ENCODE measurements around the gene SNX32.

Gene SNX32

GRCh38 chr11:65859095-65859811 lies 25.5 kb downstream of the SNX32 start (continued):
- no peak for TF ChIP-seq ZNF521 (tag by site-specific recombination; IDR thresholded peaks at IDR 0.05)
- no peak for TF ChIP-seq ZNF121 (tag by site-specific recombination; IDR thresholded peaks at IDR 0.05)
- no peak for TF ChIP-seq ZNF112 (tag by site-specific recombination; IDR thresholded peaks at IDR 0.05)
- TF ChIP-seq ZFHX2 (tag by site-specific recombination; conservative IDR thresholded peaks at IDR 0.05) = peak; percentile 64; the same call in 1 of the 2 replicates
- TF ChIP-seq ZSCAN18 (tag by site-specific recombination; IDR thresholded peaks at IDR 0.05) = no peak
- TF ChIP-seq PRDM6 (tag by site-specific recombination; IDR thresholded peaks at IDR 0.05) = no peak
- no peak for TF ChIP-seq ZNF302 (tag by site-specific recombination; IDR thresholded peaks at IDR 0.05; ENCODE audit: low read depth)
- no peak for TF ChIP-seq PRDM4 (tag by site-specific recombination; IDR thresholded peaks at IDR 0.05)
- no peak for TF ChIP-seq ZIC2 (tag by site-specific recombination; IDR thresholded peaks at IDR 0.05)
- TF ChIP-seq ZNF341 (tag by site-specific recombination; IDR thresholded peaks at IDR 0.05; ENCODE audit: low read depth) = peak; percentile 91
- no peak for TF ChIP-seq SCRT1 (tag by site-specific recombination; IDR thresholded peaks at IDR 0.05; ENCODE audit: borderline replicate concordance)
- TF ChIP-seq ZNF670 (tag by site-specific recombination; IDR thresholded peaks at IDR 0.05; ENCODE audit: low read depth) = no peak
- TF ChIP-seq ZFP69B (tag by site-specific recombination; IDR thresholded peaks at IDR 0.05) = no peak
- TF ChIP-seq ZNF776 (tag by site-specific recombination; IDR thresholded peaks at IDR 0.05; ENCODE audit: borderline replicate concordance) = no peak
- peak; percentile 66; the same call in 1 of the 2 replicates for TF ChIP-seq ZNF561 (tag by site-specific recombination; IDR thresholded peaks at IDR 0.05; ENCODE audit: borderline replicate concordance)
- TF ChIP-seq ZNF692 (tag by site-specific recombination; IDR thresholded peaks at IDR 0.05) = no peak
- no peak for TF ChIP-seq ZBTB20 (tag by site-specific recombination; IDR thresholded peaks at IDR 0.05)
- TF ChIP-seq TRIM28 (IDR thresholded peaks at IDR 0.05; ENCODE audit: borderline replicate concordance, low read length) = no peak
- no peak for TF ChIP-seq YY2 (tag by site-specific recombination; IDR thresholded peaks at IDR 0.05)
- no peak for TF ChIP-seq YY1 (tag by site-specific recombination; IDR thresholded peaks at IDR 0.05)
- no peak for TF ChIP-seq ZNF169 (tag by site-specific recombination; IDR thresholded peaks at IDR 0.05)
- TF ChIP-seq ZNF24 (tag by site-specific recombination; IDR thresholded peaks at IDR 0.05) = no peak
- peak; percentile 74 for TF ChIP-seq ZNF76 (tag by site-specific recombination; IDR thresholded peaks at IDR 0.05; ENCODE audit: borderline replicate concordance, low read depth)
- no peak for TF ChIP-seq ZNF658 (tag by site-specific recombination; IDR thresholded peaks at IDR 0.05)
- TF ChIP-seq ZNF239 (tag by site-specific recombination; IDR thresholded peaks at IDR 0.05) = no peak
- no peak for TF ChIP-seq REPIN1 (tag by site-specific recombination; IDR thresholded peaks at IDR 0.05; ENCODE audit: low read depth)
- TF ChIP-seq ZNF639 (tag by site-specific recombination; IDR thresholded peaks at IDR 0.05) = no peak
- TF ChIP-seq ZBTB26 (tag by site-specific recombination; optimal IDR thresholded peaks at IDR 0.05) = no peak
- TF ChIP-seq ZNF324 (tag by site-specific recombination; IDR thresholded peaks at IDR 0.05) = no peak
- 0 out of 2 replicates have a peak, but pooled peaks have one; percentile 34 for TF ChIP-seq PBX3 (CRISPR knock-in tag; IDR thresholded peaks at IDR 0.05)

Measured in HEK293 (cell line).